ENCODE results near the gene SGK1. TPM values are rescaled to one million over a fixed set of nuclear protein-coding genes. Genes with fewer than 3 reads are reported as not detected.
"Not testable (repeated sequence)": the region's sequence is repeated elsewhere in the genome, so short reads cannot be mapped to it uniquely, and the experiment has no call there.

The SGK1 gene
- total RNA-seq, 1 experiment from 2014 or later: 161 TPM

DNA sequence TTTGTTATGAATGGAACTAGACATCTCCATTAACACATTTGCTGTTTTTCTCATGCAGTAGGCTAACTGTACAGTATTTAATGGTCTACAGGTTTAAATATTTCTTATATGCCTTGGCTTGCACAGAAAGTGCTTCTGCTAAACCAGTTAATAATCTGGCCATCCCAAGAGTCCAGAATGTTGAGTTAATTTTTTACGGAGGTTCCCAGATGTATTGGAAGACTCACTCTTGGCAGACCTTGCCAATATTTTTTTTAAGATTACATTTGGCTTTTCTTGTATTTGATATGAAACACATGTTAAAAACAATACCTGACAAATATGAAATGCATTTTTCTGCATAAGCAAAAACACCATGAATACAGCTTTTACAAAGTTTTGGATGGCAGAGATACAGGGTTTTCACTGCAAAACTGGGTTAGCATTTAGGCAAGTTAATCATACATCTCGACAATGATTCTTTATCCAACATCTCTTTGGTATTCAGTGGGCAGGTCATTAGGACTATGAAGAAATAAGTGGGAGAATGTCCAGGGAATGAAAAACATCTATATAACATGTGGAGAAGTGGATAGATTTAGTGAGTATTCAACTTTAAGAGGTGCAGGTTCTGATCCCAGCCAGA, 94.0 kb downstream of the SGK1 start:
- no peak for DNase-seq (ENCODE audit: low spot score)

DNA sequence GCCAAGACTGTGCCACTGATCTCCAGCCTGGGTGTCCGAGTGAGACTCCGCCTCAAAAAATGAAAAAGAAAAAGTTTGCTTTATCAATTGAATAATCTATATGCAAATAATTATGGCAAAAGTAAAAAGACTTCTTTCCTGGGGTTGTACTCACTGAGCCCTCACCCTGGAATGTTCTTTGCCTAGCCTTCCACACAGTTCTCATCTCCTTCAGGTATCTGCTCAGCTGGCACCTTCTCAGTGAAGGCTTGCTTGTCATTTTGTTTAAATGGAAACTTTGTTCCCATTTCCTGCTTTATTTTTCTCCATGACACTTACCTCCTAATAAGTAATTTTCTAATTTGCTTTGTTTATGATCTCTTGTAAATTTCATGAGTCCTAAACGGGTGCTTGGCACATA, 96.7 kb downstream of the SGK1 start:
- no peak for DNase-seq (ENCODE audit: low spot score)

DNA sequence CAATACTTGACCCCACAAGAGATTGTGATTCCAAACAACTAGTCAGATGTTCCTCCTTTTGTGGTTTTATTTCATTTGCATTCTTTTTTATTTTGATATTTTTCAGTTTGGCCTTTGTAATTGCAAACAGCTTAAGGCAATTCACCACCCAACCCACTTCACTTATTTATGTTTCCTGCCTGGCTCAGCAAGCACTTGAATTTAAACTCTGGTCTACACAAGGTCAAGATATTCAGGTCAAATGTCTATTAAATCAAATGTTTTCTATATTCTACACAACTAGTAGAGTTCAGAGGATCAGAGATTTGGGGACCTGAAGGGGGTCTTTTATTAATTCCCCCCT, 100.1 kb downstream of the SGK1 start:
- DNase-seq (ENCODE audit: low spot score): no peak

DNA sequence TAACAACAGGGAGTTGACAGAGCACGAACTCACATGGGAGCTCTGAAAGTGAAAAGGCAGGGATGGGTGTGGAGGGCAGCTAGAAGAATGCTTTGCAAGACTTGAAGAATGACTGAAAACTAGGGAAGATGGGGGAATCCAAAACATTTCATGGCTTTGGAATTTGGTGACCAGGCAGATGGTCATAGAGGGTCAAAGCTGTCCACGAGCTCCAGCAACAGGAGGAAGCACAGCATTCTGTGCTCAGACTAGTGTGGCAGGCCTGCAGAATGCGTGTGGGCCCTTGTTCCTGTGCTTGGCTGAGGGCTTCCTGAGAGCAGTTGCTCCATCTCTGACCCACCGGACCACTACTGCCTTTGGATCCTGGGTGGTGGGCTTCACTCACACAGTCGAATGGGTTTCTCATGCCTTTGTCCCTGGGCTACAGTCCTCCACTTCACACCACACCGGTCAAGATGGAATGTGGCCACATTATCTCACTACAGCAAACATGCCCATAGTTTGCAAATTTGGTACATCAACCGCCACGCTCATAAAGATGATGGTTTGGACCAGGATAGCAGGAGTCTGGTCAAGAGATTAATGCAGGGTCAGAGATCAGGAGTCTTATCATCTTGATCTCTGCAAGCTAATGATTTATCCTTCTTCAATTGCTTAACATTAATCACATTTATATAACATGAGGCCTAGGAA, 100.7 kb downstream of the SGK1 start:
- peak; percentile 6 for DNase-seq (ENCODE audit: low spot score)

DNA sequence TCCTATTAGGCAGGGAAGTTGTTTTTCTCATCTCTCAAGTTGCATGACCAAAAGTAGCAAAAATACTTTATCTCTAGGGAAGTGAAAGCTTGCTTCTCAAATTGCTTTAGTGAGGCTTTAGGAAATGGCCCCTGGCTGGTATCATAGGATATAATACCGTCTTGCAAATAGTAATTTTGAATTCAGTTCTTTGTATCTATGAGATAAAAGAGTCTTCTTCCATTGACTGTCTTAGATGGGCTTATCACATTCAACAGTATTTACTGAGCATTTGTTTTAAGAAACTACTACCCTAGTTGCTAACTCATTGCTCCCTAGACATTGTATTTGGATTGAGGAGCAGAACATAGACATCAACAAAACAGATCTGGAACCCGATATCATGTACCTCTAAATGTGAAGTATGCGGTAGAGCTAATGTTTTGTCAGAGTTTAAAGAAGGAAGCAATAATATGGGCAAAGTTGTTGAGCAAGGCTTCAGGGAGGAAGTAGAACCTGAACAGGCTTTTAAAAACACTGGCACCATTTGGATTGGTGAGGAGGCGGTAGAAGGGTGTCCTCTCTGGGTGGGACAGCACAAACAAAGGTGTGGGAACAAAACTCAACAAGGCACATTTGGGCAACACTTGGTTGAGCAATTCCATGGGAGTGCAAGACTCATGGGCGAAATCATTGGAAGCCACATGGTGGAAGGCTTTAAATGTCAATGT, 101.5 kb downstream of the SGK1 start:
- no peak for DNase-seq (ENCODE audit: low spot score)

DNA sequence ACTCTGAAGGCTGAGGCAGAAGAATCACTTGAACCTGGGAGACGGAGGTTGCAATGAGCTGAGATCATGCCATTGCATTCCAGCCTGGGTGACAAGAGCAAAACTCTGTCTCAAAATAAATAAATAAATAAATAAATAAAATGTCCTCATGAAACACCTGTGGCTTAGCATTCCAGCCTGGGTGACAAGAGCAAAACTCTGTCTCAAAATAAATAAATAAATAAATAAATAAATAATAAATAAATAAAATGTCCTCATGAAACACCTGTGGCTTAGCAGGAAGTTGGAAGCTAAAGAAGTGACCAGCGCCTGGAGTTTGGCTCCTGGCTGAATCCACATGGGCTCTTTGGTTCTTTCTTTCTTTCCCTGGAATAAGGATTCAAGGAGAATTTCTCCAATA, 104.5 kb downstream of the SGK1 start:
- not testable (repeated sequence) for DNase-seq (ENCODE audit: low spot score)

DNA sequence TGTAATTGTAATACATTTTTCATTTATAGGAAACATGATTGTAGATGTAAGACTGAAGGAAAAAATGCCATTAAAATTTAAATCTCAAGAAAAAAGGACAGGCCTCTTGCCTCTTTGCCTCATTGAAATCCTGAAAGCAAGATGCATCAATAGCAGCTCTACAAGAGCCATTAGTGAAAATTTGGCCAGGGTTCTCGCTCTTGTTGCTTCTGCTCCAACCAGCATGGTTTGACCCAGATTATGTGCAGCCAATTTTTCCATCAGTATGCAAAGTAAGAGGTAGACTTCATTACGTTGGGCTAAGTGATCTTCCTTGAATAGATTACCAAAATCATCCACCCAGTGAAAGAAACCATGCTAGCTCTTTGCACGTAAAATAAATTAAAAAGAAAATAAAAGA, 106.6 kb downstream of the SGK1 start:
- DNase-seq (ENCODE audit: low spot score): no peak

DNA sequence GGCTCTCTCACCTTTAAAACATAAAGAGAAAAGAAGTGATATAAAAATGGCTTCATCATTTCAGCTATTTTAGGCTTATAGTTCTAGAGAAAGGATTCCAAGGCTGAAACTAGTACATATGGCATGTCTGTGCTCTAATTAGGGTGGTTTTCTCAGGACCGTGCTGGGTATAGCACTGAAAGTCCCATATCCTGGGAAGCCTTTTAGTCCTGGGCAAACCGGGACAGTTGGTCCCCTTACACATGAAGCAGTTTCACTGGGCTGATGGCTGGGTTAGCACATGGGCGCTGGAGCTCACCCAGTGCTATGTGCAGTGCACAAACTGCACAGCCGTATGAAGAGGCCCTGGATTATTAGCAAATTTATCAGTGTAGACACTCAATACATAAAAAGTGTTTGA, 110.5 kb downstream of the SGK1 start:
- no peak for DNase-seq (ENCODE audit: low spot score)

DNA sequence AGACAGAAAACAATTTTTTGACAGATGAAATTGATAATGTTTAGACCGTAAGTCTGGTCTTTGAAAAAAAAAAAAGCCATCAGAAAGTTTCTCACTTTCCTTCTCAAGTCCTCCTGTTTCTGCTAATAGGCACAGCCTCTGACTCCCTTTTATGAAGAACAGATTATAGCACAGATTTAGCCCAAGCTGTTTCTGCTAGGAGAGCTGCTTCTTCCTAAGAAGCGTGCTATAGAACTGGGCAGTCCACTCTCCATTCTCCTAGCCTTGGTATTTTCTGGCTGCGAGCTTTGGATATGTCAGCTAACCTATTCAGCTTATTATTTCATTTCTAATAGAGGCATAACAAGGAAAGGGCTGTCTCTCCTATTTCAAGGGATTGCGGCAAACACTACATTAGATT, 112.5 kb downstream of the SGK1 start:
- DNase-seq (ENCODE audit: low spot score): no peak

DNA sequence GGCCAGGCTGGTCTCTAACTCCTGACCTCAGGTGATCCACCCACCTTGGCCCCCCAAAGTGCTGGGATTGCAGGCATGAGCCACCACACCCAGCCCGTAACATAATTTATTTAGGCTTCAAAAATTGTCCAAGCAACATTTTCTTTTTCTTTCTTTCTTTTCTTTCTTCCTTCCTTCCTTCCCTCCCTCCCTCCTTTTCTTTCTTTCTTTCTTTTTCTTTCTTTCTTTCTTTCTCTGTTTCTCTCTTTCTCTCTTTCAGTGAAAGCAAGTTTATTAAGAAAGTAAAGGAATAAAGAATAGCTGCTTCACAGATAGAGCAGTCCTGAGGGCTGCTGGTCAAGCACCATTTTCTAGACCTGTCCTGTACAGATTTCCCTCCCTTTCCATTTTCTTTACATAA, 113.2 kb downstream of the SGK1 start:
- DNase-seq (ENCODE audit: low spot score): not testable (repeated sequence)

DNA sequence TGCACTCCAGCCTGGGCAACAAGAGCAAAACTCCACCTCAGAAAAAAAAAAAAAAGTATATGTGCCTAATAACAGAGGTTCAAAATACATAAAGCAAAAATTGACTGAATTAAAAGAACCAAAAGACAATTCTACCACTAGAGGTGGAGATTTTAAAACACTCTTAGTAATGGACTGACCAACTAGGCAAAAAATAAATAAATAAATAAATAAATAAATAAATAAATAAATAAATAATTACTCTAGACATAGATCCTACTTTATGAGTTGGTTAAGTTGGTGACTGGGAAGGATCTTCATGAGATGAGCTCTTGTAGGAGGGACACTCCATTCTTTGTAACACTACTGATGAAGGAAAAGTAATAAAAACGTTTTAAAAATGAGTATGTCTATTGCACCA, 113.9 kb downstream of the SGK1 start:
- DNase-seq (ENCODE audit: low spot score): no peak

DNA sequence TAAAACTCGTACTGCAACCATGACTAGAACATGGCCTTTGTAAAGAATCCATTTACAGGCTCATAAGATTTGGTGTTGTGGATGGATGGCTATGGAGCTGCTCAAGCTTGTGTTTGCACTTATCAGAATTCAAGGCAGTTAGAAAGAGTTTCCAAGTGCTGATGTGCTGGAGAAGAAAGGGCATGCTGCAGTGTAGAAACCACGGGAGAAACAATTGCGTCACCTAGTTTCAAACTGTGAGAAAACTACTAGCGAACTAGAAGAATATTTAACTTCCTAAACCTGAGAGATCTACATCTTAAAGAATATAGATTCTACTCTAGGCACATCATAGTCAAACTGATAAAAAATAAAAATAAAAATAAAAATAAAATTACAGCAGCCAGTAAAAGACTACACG, 116.2 kb downstream of the SGK1 start:
- no peak for DNase-seq (ENCODE audit: low spot score)

DNA sequence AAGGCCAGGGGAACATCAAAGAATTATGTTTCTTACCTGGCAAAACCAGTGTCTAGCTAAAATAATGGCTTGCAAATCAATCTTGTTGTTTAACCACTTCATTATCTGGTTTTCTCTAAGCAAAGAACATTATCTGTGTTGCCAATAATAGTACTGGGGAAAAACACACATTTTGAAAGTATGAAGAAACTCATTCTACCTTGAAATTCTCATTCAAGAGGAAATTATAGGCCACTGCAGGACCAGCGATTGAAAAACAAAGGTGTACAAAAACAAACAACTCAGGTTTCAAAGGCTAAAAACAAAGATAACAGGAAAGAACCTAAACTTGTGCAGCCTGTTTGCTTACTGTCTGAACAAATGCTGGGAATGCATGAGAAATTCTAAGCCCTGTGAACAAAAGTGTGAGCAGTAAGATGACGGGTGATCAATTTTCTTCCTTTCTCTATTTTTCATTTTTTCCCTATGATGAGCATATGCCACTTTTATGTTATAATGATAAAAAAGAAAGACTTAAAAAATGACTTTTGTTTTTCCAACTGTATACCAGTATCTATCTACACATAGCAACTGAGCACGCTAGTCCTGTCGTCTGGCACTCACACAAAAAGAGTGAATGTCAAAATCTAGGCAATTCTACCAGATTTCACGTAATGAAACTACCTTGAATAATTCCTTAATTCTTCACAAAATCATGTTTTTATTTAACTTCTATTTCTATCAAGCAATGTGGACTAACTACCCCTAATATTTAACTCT, 117.9 kb downstream of the SGK1 start:
- no peak for DNase-seq (ENCODE audit: low spot score)

DNA sequence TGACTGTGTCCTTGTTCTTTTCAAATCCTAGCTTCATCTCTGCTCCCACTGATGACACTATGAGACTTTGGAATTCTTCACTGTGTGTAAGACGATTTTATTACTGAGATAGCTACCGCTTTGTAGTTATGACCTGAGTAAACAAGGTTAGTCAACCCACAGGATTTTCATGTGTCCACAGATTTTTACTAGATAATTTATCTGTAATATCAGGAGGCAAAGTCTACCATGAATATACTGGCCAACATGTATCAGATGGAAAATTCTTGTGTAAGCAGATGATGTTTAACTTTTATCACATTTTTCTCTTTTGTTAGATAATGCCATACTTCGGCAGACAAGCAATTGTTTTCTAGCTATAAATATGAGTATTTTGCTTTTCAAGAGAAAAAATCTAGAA, 119.8 kb downstream of the SGK1 start:
- DNase-seq (ENCODE audit: low spot score): peak; percentile 13

DNA sequence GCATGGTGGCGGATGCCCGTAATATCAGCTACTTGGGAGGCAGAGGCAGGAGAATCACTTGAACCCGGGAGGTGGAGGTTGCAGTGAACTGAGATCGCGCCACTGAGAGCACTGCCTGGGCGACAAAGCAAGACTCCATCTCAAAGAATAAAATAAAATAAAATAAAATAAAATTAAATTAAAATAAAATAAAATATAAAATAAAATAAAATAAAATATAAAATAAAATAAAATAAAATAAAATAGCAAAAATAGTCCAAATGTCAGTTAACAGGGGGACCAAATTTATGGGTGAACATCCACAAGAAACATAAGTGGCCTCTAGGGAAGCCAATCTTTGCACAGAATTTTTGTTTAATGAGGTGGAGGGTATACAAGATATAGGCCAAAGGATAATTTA, 120.2 kb downstream of the SGK1 start:
- not testable (repeated sequence) for DNase-seq (ENCODE audit: low spot score)

DNA sequence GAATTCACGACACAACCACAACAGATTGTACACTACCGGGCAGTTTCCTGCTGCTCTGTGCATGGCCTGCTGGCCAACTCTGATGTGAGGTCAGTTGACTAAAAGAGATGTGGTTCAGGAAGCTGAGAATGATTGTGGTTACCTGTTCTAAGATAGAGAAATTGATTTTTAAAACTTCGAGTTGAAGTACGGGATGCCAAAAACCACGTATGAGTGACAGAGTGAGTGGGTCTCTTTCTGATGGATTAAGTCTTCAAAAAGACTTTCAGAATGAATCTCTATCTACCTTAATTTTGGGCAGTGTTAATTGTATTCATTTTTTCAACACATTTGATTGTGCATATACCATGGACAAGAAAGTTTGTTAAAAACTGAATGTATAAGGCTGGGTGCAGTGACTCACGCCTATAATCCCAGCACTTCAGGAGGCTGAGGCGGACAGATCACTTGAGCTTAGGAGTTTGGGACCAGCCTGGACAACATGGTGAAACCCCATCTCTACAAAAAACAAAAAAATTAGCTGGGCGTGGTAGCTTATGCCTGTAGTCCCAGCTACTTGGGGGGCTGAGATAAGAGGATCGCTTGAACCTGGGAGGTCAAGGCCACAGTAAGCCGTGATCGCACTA, 121.2 kb downstream of the SGK1 start:
- DNase-seq (ENCODE audit: low spot score): no peak

DNA sequence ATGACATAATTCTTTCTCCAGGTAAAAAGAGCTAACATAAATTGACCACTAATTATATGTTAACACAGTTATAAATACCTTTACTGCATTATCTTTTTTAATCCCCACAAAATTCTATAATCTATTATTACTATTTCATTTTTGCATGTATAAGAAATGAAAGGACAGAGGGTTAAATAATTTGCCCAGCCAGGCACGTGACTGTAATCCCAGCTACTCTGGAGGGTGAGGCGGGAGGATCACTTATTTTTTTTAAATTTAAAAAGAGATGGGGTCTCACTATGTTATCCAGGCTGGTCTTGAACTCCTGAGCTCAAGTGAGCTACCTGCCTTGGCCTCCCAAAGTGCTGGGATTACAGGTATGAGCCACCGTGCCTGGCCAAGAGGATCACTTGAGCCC, 121.9 kb downstream of the SGK1 start:
- DNase-seq (ENCODE audit: low spot score): no peak

DNA sequence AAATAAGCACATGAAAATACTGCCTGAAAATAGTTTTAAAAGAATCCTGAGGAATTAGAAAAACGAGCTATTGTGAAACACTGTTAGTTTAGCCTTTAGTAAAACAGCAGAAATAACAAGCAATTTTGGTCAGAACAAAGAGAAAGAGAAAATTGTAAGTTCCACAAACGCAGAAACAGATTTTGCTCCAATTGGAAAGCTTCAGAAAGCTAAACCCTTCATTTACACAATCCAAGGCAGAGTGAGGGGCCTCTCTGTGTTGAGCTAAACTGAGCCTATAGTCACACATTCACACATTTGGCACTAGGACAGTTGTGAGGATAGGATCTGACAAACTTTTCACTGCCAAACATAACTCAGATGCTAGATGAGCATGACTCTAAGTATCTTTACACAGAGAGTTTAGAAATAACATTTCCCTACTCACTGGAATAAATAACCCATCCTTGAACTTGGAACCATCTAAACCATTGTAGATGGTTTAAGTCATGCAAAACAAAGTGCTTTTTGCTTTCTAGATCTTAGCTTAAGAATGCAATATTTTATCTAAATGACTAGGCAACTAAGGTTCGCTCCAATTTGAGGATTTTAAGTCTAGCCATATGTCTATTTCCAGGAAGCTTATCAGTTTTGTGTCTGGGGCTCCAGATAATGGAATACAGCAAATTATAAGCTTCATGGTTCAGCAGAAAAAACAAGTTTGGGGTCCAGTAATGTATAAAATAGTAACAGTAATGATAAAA, 122.6 kb downstream of the SGK1 start:
- no peak for DNase-seq (ENCODE audit: low spot score)

DNA sequence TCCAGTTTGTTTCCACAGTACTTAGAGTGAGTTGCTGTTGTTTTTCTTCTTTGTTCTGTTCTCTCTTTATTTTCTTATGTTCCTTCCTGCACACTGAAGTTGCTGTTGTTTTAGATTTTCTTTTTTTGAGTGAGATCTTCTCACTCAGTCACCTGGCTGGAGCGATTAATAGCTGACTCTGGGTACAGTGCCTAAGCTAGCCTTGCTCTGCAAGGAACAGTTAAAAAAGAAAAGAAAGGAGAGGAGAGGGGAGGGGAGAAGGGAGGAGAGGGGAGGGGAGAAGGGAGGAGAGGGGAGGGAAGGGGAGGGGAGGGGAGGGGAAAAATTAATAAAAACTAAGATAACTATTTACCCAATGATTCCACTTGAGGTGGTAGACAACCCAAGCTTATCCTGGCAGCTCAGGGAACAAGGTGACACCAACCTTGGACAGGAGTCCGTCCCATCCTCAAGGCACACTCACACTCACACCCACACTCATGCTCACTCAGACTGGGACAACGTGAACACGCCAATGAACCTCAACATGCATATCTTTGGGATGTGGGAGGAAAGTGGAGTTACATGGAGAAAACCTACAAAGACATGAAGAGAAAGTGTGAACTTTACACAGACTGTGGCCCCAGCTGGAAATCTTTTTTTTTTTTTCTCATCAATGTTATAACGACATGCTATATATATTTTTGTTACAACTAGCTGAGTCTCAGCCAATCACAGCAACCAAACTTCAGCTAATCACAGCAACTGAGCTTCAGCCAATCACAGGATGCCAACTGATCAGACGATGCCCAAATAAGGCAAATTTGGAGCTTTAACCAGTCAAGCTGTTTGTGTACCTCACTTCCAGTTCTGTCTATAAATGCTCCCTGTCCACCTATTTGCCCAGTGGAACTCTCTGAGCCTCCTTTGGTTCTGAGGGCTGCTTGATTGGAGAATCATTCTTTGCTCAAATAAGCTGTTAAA, 124.1 kb downstream of the SGK1 start:
- DNase-seq (ENCODE audit: low spot score): peak; percentile 15

DNA sequence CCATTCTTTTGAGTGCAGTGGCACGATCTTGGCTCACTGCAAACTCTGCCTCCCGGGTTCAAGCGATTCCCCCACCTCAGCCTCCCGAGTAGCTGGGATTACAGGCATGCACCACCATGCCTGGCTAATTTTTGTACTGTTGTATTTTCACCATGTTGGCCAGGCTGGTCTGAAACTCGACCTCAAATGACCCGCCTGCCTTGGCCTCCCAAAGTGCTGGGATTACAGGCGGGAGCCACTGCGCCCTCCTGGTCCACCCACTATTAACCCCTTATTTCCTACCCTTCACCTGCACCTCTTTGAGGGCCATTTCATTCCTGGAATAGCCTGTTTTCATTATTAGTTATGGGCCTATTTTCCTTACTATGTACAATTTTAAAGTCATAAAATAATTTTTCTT, 125.3 kb downstream of the SGK1 start:
- not testable (repeated sequence) for DNase-seq (ENCODE audit: low spot score)
